ENCODE measurements around the gene CERK. TPM values are rescaled to one million over a fixed set of nuclear protein-coding genes. Genes with fewer than 3 reads are reported as not detected.
A peak's percentile ranks its signal among the peaks of the same experiment; 100 is the strongest.

The CERK gene
- total and polyA plus RNA-seq, 2 of the 13 experiments (the other 11 are each of a cell fraction or from before 2014, with no cell fraction given) = 40.3 to 41.9 TPM

DNA sequence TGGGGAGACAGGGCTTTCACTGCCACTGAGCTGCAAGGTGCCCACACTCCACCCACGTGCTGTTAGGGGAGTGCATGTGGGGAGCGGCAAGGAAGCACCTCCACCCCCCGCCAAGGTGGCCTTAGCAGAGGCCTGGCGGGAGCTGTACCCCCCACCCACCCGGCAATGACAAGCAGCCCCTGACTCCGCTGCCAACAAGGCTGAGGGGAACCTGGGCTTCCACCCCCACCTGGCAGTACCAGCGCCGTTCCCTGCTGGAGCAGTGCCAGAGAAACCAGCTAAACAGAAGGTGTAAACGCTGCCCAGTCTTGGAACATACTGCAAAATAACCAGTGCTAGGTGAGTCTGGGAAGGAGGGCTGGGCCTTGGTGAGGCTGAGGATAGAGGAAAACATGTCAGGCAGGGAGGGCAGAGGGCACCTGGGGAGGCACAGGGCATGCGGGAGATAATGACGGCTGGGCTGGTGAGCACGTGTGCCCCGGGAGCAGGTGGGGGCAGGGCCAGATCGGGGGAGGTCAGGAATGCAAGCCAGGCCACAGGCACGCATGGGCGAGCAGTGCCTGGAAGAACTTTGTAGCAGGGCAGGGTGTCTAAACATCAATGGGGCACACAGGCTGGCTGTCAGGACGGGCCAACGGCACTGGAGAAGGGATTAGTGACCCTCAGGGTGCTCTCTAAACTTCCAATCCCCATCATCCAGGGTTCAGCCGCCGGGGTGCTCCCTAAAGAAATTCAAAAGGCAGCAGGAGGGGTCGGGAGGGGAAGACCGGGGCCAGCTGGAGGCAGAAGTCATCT is 6.6 kb downstream of the CERK start (continued):
- TF ChIP-seq, protein P1, sequence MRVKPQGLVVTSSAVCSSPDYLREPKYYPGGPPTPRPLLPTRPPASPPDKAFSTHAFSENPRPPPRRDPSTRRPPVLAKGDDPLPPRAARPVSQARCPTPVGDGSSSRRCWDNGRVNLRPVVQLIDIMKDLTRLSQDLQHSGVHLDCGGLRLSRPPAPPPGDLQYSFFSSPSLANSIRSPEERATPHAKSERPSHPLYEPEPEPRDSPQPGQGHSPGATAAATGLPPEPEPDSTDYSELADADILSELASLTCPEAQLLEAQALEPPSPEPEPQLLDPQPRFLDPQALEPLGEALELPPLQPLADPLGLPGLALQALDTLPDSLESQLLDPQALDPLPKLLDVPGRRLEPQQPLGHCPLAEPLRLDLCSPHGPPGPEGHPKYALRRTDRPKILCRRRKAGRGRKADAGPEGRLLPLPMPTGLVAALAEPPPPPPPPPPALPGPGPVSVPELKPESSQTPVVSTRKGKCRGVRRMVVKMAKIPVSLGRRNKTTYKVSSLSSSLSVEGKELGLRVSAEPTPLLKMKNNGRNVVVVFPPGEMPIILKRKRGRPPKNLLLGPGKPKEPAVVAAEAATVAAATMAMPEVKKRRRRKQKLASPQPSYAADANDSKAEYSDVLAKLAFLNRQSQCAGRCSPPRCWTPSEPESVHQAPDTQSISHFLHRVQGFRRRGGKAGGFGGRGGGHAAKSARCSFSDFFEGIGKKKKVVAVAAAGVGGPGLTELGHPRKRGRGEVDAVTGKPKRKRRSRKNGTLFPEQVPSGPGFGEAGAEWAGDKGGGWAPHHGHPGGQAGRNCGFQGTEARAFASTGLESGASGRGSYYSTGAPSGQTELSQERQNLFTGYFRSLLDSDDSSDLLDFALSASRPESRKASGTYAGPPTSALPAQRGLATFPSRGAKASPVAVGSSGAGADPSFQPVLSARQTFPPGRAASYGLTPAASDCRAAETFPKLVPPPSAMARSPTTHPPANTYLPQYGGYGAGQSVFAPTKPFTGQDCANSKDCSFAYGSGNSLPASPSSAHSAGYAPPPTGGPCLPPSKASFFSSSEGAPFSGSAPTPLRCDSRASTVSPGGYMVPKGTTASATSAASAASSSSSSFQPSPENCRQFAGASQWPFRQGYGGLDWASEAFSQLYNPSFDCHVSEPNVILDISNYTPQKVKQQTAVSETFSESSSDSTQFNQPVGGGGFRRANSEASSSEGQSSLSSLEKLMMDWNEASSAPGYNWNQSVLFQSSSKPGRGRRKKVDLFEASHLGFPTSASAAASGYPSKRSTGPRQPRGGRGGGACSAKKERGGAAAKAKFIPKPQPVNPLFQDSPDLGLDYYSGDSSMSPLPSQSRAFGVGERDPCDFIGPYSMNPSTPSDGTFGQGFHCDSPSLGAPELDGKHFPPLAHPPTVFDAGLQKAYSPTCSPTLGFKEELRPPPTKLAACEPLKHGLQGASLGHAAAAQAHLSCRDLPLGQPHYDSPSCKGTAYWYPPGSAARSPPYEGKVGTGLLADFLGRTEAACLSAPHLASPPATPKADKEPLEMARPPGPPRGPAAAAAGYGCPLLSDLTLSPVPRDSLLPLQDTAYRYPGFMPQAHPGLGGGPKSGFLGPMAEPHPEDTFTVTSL (CRISPR knock-in tag; IDR thresholded peaks at IDR 0.05; ENCODE audit: borderline replicate concordance) = peak; percentile 71; the same call in 1 of the 2 replicates
- TF ChIP-seq ZNF563 (CRISPR knock-in tag; IDR thresholded peaks at IDR 0.05) (peak; percentile 80; the same call in 1 of the 2 replicates), NFKB2 (CRISPR knock-in tag; IDR thresholded peaks at IDR 0.05; ENCODE audit: borderline replicate concordance) (peak; percentile 85; the same call in 1 of the 2 replicates), ZNF772 (CRISPR knock-in tag; IDR thresholded peaks at IDR 0.05) (peak; percentile 70), SP5 (CRISPR knock-in tag; IDR thresholded peaks at IDR 0.05; ENCODE audit: borderline replicate concordance, low read depth) (peak; percentile 67), MEIS2 (CRISPR knock-in tag; IDR thresholded peaks at IDR 0.05) (peak; percentile 71; the same call in 1 of the 2 replicates), GTF3A (CRISPR knock-in tag; conservative IDR thresholded peaks at IDR 0.05) (peak; percentile 68; the same call in 1 of the 2 replicates), KLF11 (CRISPR knock-in tag; IDR thresholded peaks at IDR 0.05) (no peak), SMC3 (IDR thresholded peaks at IDR 0.05; ENCODE audit: low read length) (no peak), SSRP1 (CRISPR knock-in tag; IDR thresholded peaks at IDR 0.05) (peak; percentile 75; the same call in 1 of the 2 replicates), ZNF552 (CRISPR knock-in tag; IDR thresholded peaks at IDR 0.05; ENCODE audit: borderline replicate concordance) (0 out of 2 replicates have a peak, but pooled peaks have one; percentile 30), ZNF737 (CRISPR knock-in tag; IDR thresholded peaks at IDR 0.05; ENCODE audit: borderline replicate concordance) (0 out of 2 replicates have a peak, but pooled peaks have one; percentile 32), KDM4B (CRISPR knock-in tag; IDR thresholded peaks at IDR 0.05) (peak; percentile 91), YY1 (IDR thresholded peaks at IDR 0.05; ENCODE audit: insufficient read depth, insufficient replicate concordance, low read depth, low read length) (peak; percentile 51)
- TF ChIP-seq, protein P2, sequence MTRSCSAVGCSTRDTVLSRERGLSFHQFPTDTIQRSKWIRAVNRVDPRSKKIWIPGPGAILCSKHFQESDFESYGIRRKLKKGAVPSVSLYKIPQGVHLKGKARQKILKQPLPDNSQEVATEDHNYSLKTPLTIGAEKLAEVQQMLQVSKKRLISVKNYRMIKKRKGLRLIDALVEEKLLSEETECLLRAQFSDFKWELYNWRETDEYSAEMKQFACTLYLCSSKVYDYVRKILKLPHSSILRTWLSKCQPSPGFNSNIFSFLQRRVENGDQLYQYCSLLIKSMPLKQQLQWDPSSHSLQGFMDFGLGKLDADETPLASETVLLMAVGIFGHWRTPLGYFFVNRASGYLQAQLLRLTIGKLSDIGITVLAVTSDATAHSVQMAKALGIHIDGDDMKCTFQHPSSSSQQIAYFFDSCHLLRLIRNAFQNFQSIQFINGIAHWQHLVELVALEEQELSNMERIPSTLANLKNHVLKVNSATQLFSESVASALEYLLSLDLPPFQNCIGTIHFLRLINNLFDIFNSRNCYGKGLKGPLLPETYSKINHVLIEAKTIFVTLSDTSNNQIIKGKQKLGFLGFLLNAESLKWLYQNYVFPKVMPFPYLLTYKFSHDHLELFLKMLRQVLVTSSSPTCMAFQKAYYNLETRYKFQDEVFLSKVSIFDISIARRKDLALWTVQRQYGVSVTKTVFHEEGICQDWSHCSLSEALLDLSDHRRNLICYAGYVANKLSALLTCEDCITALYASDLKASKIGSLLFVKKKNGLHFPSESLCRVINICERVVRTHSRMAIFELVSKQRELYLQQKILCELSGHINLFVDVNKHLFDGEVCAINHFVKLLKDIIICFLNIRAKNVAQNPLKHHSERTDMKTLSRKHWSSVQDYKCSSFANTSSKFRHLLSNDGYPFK (CRISPR knock-in tag; IDR thresholded peaks at IDR 0.05; ENCODE audit: borderline replicate concordance) = peak; percentile 56; the same call in 1 of the 2 replicates
- TF ChIP-seq, protein P3, sequence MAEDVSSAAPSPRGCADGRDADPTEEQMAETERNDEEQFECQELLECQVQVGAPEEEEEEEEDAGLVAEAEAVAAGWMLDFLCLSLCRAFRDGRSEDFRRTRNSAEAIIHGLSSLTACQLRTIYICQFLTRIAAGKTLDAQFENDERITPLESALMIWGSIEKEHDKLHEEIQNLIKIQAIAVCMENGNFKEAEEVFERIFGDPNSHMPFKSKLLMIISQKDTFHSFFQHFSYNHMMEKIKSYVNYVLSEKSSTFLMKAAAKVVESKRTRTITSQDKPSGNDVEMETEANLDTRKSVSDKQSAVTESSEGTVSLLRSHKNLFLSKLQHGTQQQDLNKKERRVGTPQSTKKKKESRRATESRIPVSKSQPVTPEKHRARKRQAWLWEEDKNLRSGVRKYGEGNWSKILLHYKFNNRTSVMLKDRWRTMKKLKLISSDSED (CRISPR knock-in tag; IDR thresholded peaks at IDR 0.05) = no peak
- TF ChIP-seq, protein P4, sequence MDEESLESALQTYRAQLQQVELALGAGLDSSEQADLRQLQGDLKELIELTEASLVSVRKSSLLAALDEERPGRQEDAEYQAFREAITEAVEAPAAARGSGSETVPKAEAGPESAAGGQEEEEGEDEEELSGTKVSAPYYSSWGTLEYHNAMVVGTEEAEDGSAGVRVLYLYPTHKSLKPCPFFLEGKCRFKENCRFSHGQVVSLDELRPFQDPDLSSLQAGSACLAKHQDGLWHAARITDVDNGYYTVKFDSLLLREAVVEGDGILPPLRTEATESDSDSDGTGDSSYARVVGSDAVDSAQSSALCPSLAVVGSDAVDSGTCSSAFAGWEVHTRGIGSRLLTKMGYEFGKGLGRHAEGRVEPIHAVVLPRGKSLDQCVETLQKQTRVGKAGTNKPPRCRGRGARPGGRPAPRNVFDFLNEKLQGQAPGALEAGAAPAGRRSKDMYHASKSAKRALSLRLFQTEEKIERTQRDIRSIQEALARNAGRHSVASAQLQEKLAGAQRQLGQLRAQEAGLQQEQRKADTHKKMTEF (CRISPR knock-in tag; IDR thresholded peaks at IDR 0.05) = peak; percentile 88; the same call in 1 of the 2 replicates

All from HepG2 (cell line).